Head of caudate nucleus (tissue), 42 donors: ENCODE data around the gene NEUROG1.

Experiments
- DNase-seq, 42 donors: peaks; one replicate each; pipeline versions ENCODE4 v3.0.0 to v3.0.0-alpha.2; 2020 to 2021; ENCODE audit warnings: mixed read lengths in 7 of 42
- intact Hi-C: fragments of 100-400 bp; cut with DNase I; formaldehyde crosslinking; loops from one replicate; pipeline ENCODE4 v1.15.0; 2022

NEUROG1 gene

GRCh38 chr5:135565725-135566421 is 30.1 kb upstream of the NEUROG1 start:
- intact Hi-C loops = no loop called here
- peak; percentile 29 to 91 (median 76) for DNase-seq

GRCh38 chr5:135565266-135565665 is 29.5 kb upstream of the NEUROG1 start:
- no peak for DNase-seq
- intact Hi-C loops = no loop called here

GRCh38 chr5:135564331-135564730 is 28.6 kb upstream of the NEUROG1 start:
- intact Hi-C loops = no loop called here
- no peak for DNase-seq

- intact Hi-C loops = no loop called here
- peak in 1 of 42 donors; percentile 0 for DNase-seq
Measured at GRCh38 chr5:135561266-135561665, 25.5 kb upstream of the NEUROG1 start.

GRCh38 chr5:135560858-135561257 is 25.1 kb upstream of the NEUROG1 start:
- intact Hi-C loops = no loop called here

GRCh38 chr5:135559354-135559753 is 23.6 kb upstream of the NEUROG1 start:
- intact Hi-C loops = loop anchor here (5.0 kb wide), 1 partner anchor 273 kb away; the partner anchor contains the start of gene SLC25A48
- DNase-seq = no peak

More at GRCh38 chr5:135560858-135561257, 25.1 kb upstream of the NEUROG1 start:
- DNase-seq = peak; percentile 77 to 94 (median 86)

- peak in 5 of 42 donors; percentile 1 to 63 (median 50) for DNase-seq
- intact Hi-C loops = loop anchor here (5.0 kb wide), 1 partner anchor 275 kb away; the partner anchor contains the start of gene SLC25A48
Measured at GRCh38 chr5:135557076-135557838, 21.5 kb upstream of the NEUROG1 start.

GRCh38 chr5:135556620-135557019 is 20.9 kb upstream of the NEUROG1 start:
- intact Hi-C loops = loop anchor here (5.0 kb wide), 1 partner anchor 276 kb away; the partner anchor contains the start of gene SLC25A48
- DNase-seq = no peak

- DNase-seq = no peak
- intact Hi-C loops = loop anchor here (5.0 kb wide), 1 partner anchor 277 kb away; the partner anchor contains the start of gene SLC25A48
Measured at GRCh38 chr5:135555530-135555929, 19.8 kb upstream of the NEUROG1 start.

GRCh38 chr5:135553688-135554462 is 18.1 kb upstream of the NEUROG1 start:
- DNase-seq = peak in 20 of 42 donors; percentile 28 to 68 (median 42)
- intact Hi-C loops = loop anchor here (2.0 kb wide), 1 partner anchor 87 kb away; no protein-coding TSS in a partner anchor

- peak in 41 of 42 donors; percentile 39 to 92 (median 77) for DNase-seq
- intact Hi-C loops = loop anchor here (2.0 kb wide), 1 partner anchor 85 kb away; no protein-coding TSS in a partner anchor
Measured at GRCh38 chr5:135551593-135552447, 16.1 kb upstream of the NEUROG1 start.

GRCh38 chr5:135549413-135549812 is 13.6 kb upstream of the NEUROG1 start:
- intact Hi-C loops = no loop called here
- DNase-seq = no peak

GRCh38 chr5:135547590-135548254 is 12.0 kb upstream of the NEUROG1 start:
- DNase-seq = no peak
- intact Hi-C loops = no loop called here

GRCh38 chr5:135546912-135547311 is 11.1 kb upstream of the NEUROG1 start:
- DNase-seq = no peak
- intact Hi-C loops = no loop called here

GRCh38 chr5:135546101-135546500 is 10.3 kb upstream of the NEUROG1 start:
- no peak for DNase-seq
- intact Hi-C loops = no loop called here

GRCh38 chr5:135545099-135545498 is 9.3 kb upstream of the NEUROG1 start:
- DNase-seq = no peak
- intact Hi-C loops = no loop called here

- DNase-seq = no peak
- intact Hi-C loops = no loop called here
Measured at GRCh38 chr5:135543485-135544304, 7.9 kb upstream of the NEUROG1 start.
